Neuronal stem cell (in vitro differentiated cells): ENCODE data around the gene SMG7.

Source experiments
- DNase-seq: peaks from one replicate; pipeline ENCODE4 v3.0.0-alpha.2; 2013; ENCODE audit warnings: low spot score
- H2AFZ ChIP-seq: one replicate; pipeline ENCODE4 v1.6.1; 2013; ENCODE audit warnings: mild to moderate bottlenecking, low read length, inconsistent platforms
- H2AK5ac ChIP-seq: 2 replicates; pipeline ENCODE4 v1.6.1; 2013; ENCODE audit warnings: low read depth, mild to moderate bottlenecking, inconsistent platforms, low read length, moderate library complexity, mixed read lengths
- H2BK120ac ChIP-seq: 2 replicates; pipeline ENCODE4 v1.6.1; 2013; ENCODE audit warnings: low read depth, mild to moderate bottlenecking, inconsistent platforms, low read length, moderate library complexity, mixed read lengths
- H2BK12ac ChIP-seq: one replicate; pipeline ENCODE4 v1.6.1; 2013; ENCODE audit warnings: low read length, inconsistent platforms
- H2BK15ac ChIP-seq: 2 replicates; pipeline ENCODE4 v1.6.1; 2013; ENCODE audit warnings: mild to moderate bottlenecking, low read length, inconsistent platforms, mixed read lengths
- H2BK5ac ChIP-seq: one replicate; pipeline ENCODE4 v1.6.1; 2013; ENCODE audit warnings: inconsistent platforms, mild to moderate bottlenecking, low read length, moderate library complexity
- H3K14ac ChIP-seq: one replicate; pipeline ENCODE4 v1.6.1; 2013; ENCODE audit warnings: low read length, inconsistent platforms
- H3K18ac ChIP-seq: 2 replicates; pipeline ENCODE4 v1.6.1; 2013; ENCODE audit warnings: low read length, inconsistent platforms
- H3K23ac ChIP-seq: 2 replicates; pipeline ENCODE4 v1.6.1; 2013; ENCODE audit warnings: low read depth, mild to moderate bottlenecking, mixed read lengths, low read length, inconsistent platforms; ENCODE audit not compliant: poor library complexity
- H3K27ac ChIP-seq: replicated peaks from 3 replicates; pipeline ENCODE4 v1.5.1; 2013; ENCODE audit warnings: low read length, inconsistent platforms
- H3K27me3 ChIP-seq, 3 experiments: 2 replicates each; pipeline ENCODE4 v1.6.1; 2013; ENCODE audit warnings: low read length in 3 of 3, mild to moderate bottlenecking in 2 of 3, inconsistent platforms in 1 of 3, low read depth in 1 of 3, mixed read lengths in 1 of 3, moderate library complexity in 1 of 3; ENCODE audit not compliant: control insufficient read depth in 3 of 3, insufficient read depth in 3 of 3
- H3K36me3 ChIP-seq, 2 donors: replicated peaks in 1 of 2; 2 replicates each; pipeline ENCODE4 v1.6.1; 2013; ENCODE audit warnings: low read length in 2 of 2; ENCODE audit not compliant: control insufficient read depth in 2 of 2, insufficient read depth in 2 of 2
- H3K4ac ChIP-seq: 2 replicates; pipeline ENCODE4 v1.6.1; 2013; ENCODE audit warnings: inconsistent platforms, mild to moderate bottlenecking, low read length, moderate library complexity
- H3K4me1 ChIP-seq, 2 donors: 1 replicate in 1 of 2; 2 replicates in 1 of 2; pipeline ENCODE4 v1.6.1; 2013; ENCODE audit warnings: low read length in 2 of 2, low read depth in 1 of 2; ENCODE audit not compliant: control insufficient read depth in 2 of 2, insufficient read depth in 1 of 2
- H3K4me2 ChIP-seq: one replicate; pipeline ENCODE4 v1.6.1; 2013; ENCODE audit warnings: mild to moderate bottlenecking, low read length, inconsistent platforms; ENCODE audit not compliant: insufficient read depth, poor library complexity, severe bottlenecking
- H3K4me3 ChIP-seq, 2 donors: 2 replicates each; pipeline ENCODE4 v1.5.1; 2013; ENCODE audit warnings: low read length in 2 of 2, mild to moderate bottlenecking in 2 of 2, inconsistent platforms in 1 of 2, moderate library complexity in 1 of 2
- H3K79me1 ChIP-seq: one replicate; pipeline ENCODE4 v1.6.1; 2013; ENCODE audit warnings: low read depth, mild to moderate bottlenecking, inconsistent platforms, low read length, moderate library complexity
- H3K9ac ChIP-seq: one replicate; pipeline ENCODE4 v1.6.1; 2013; ENCODE audit warnings: mild to moderate bottlenecking, low read depth, low read length, inconsistent platforms; ENCODE audit not compliant: poor library complexity
- H3K9me3 ChIP-seq, 2 donors: replicated peaks in 1 of 2; 2 replicates each; pipeline versions ENCODE3 to v1.6.1; 2013; ENCODE audit warnings: low read length in 2 of 2, mild to moderate bottlenecking in 2 of 2, inconsistent platforms in 1 of 2, low read depth in 1 of 2, mixed read lengths in 1 of 2, moderate library complexity in 1 of 2; ENCODE audit not compliant: control insufficient read depth in 2 of 2, insufficient read depth in 1 of 2
- H4K8ac ChIP-seq: one replicate; pipeline ENCODE4 v1.6.1; 2013; ENCODE audit warnings: low read depth, mild to moderate bottlenecking, inconsistent platforms, low read length, moderate library complexity
- H4K91ac ChIP-seq: one replicate; pipeline ENCODE4 v1.6.1; 2013; ENCODE audit warnings: low read length, low read depth, mild to moderate bottlenecking, inconsistent platforms; ENCODE audit not compliant: poor library complexity
- WGBS, 2 donors: extraction: QIAGEN DNeasy Blood & Tissue Kit; methylation state at CpG; one replicate each; pipeline ENCODE4 v1.1.7; 2013; ENCODE audit warnings: missing lambda C conversion rate in 2 of 2, mixed read lengths in 1 of 2; ENCODE audit not compliant: insufficient read length in 2 of 2, insufficient replicate concordance in 1 of 2; ENCODE audit errors: extremely low coverage in 2 of 2; 5-methylcytosine and 5-hydroxymethylcytosine counted together

Gene SMG7

GRCh38 chr1:183438060-183438459 lies 34.2 kb upstream of the SMG7 start:
- H3K18ac ChIP-seq = no peak overlapping the region
- no peak overlapping the region for H3K9ac ChIP-seq
- no peak overlapping the region for H2AK5ac ChIP-seq
- peaks cover 2 to 5% of the 10 kb centered on the region in 2 donors for H3K4me1 ChIP-seq
- no peak overlapping the region for H2BK15ac ChIP-seq
- no peak for DNase-seq
- no peak overlapping the region for H2AFZ ChIP-seq
- no peak overlapping the region for H3K23ac ChIP-seq
- H3K79me1 ChIP-seq = no peaks in the 10 kb centered on the region
- H2BK12ac ChIP-seq = no peak overlapping the region
- H2BK5ac ChIP-seq = no peak overlapping the region
- H4K91ac ChIP-seq = no peak overlapping the region
- no peaks in the 10 kb centered on the region for H3K9me3 ChIP-seq
- no peaks in the 10 kb centered on the region for H3K27me3 ChIP-seq
- no peak overlapping the region for H4K8ac ChIP-seq
- H3K36me3 ChIP-seq = no peaks in the 10 kb centered on the region
- no CpG with 5 or more reads among the region's 2 CpGs for WGBS, 2 donors
- no peak overlapping the region for H3K4me3 ChIP-seq
- H3K4me2 ChIP-seq = no peak overlapping the region
- H2BK120ac ChIP-seq = no peak overlapping the region
- no peak overlapping the region for H3K14ac ChIP-seq
- H3K27ac ChIP-seq = no peak overlapping the region
- no peak overlapping the region for H3K4ac ChIP-seq

DNA sequence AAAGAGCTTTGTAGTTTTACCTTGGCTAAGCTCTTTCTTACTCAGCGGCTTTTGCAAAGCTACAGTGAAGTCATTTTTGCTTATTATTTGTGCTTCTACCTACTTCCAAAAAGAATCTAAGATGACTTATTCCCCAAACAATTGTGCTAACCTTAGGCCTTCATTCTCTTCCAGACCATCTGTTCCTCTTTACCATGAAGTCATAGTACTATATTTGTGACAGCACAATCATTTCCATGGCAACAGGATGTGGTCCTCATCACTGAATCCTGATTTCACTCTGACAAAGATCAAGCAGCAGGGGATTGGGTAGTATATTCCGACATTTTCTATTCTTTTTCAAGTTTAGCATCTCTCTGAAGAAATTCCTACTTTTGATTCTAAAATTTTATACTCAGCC lies 29.3 kb upstream of the SMG7 start:
- no peak overlapping the region for H2BK120ac ChIP-seq
- no peak overlapping the region for H2BK12ac ChIP-seq
- H3K79me1 ChIP-seq = no peaks in the 10 kb centered on the region
- no peaks in the 10 kb centered on the region for H3K9me3 ChIP-seq
- H4K8ac ChIP-seq = no peak overlapping the region
- no peak overlapping the region for H3K14ac ChIP-seq
- H3K4me2 ChIP-seq = no peak overlapping the region
- no peak overlapping the region for H4K91ac ChIP-seq
- no CpG with 5 or more reads among the region's 2 CpGs for WGBS, 2 donors
- H2AK5ac ChIP-seq = no peak overlapping the region
- H3K27ac ChIP-seq = no peak overlapping the region
- H3K4ac ChIP-seq = no peak overlapping the region
- no peak overlapping the region for H2BK5ac ChIP-seq
- H3K36me3 ChIP-seq = no peaks in the 10 kb centered on the region
- H2AFZ ChIP-seq = no peak overlapping the region
- H3K27me3 ChIP-seq = no peaks in the 10 kb centered on the region
- no peak for DNase-seq
- H3K4me1 ChIP-seq = peaks cover 0 to 9% of the 10 kb centered on the region in 2 donors
- no peak overlapping the region for H2BK15ac ChIP-seq
- no peak overlapping the region for H3K9ac ChIP-seq
- no peak overlapping the region for H3K23ac ChIP-seq
- H3K18ac ChIP-seq = no peak overlapping the region
- no peak overlapping the region for H3K4me3 ChIP-seq

- Histone ChIP-seq H3K23ac (no peak overlapping the region), H3K27me3 (no peaks in the 10 kb centered on the region), H2AK5ac (no peak overlapping the region), H3K14ac (no peak overlapping the region), H3K9me3 (no peaks in the 10 kb centered on the region), H4K91ac (no peak overlapping the region), H2BK15ac (no peak overlapping the region), H3K4me2 (no peak overlapping the region), H3K4me1 (peaks cover 0 to 9% of the 10 kb centered on the region in 2 donors), H4K8ac (no peak overlapping the region), H2AFZ (no peak overlapping the region), H3K27ac (no peak overlapping the region), H3K4me3 (no peak overlapping the region), H3K18ac (no peak overlapping the region), H3K36me3 (no peaks in the 10 kb centered on the region), H2BK12ac (no peak overlapping the region), H3K79me1 (peaks cover 2% of the 10 kb centered on the region), H3K4ac (no peak overlapping the region), H3K9ac (no peak overlapping the region), H2BK5ac (no peak overlapping the region), H2BK120ac (no peak overlapping the region)
- DNase-seq = no peak
- no CpG with 5 or more reads among the region's 1 CpG for WGBS, 2 donors
Observed at GRCh38 chr1:183443466-183443865, 28.8 kb upstream of the SMG7 start.

- peaks cover 2% of the 10 kb centered on the region for H3K79me1 ChIP-seq
- H2BK5ac ChIP-seq = no peak overlapping the region
- no peak overlapping the region for H2BK12ac ChIP-seq
- DNase-seq = no peak
- WGBS, 2 donors = no CpG with 5 or more reads among the region's 3 CpGs
- no peak overlapping the region for H3K4me3 ChIP-seq
- no peak overlapping the region for H2AFZ ChIP-seq
- no peak overlapping the region for H3K14ac ChIP-seq
- H3K4ac ChIP-seq = no peak overlapping the region
- no peak overlapping the region for H3K9ac ChIP-seq
- H2AK5ac ChIP-seq = no peak overlapping the region
- no peak overlapping the region for H4K8ac ChIP-seq
- H3K4me2 ChIP-seq = no peak overlapping the region
- H3K4me1 ChIP-seq = peaks cover 0 to 9% of the 10 kb centered on the region in 2 donors
- H3K23ac ChIP-seq = no peak overlapping the region
- no peaks in the 10 kb centered on the region for H3K27me3 ChIP-seq
- no peak overlapping the region for H3K18ac ChIP-seq
- no peak overlapping the region for H3K27ac ChIP-seq
- H3K9me3 ChIP-seq = no peaks in the 10 kb centered on the region
- H4K91ac ChIP-seq = no peak overlapping the region
- H2BK120ac ChIP-seq = no peak overlapping the region
- H2BK15ac ChIP-seq = no peak overlapping the region
- H3K36me3 ChIP-seq = no peaks in the 10 kb centered on the region
Observed at GRCh38 chr1:183444243-183444642, 28.1 kb upstream of the SMG7 start.
